ENCODE measurements around the gene PLAAT2. TPM values are rescaled to one million over a fixed set of nuclear protein-coding genes. Genes with fewer than 3 reads are reported as not detected.

PLAAT2 gene
- polyA plus RNA-seq, 3 donors = not detected

DNA sequence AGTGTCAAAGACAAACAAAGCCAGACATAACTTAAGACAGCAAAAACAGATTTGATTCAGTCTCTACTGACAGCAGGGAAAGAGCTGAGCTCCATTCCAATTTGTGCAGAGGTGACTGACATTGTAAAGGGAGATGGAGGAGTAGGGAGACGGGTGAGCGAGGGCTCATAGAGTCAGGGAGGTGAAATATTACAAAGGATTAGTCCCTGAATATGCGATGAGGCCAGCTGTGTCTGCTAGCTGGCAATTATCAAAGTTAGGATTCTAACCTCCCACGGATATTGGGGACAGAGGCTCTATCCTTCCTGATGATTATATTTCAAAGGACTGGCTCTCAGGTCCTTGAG is 8.3 kb downstream of the PLAAT2 start:
- H3K4me3 Mint-ChIP-seq = no peak overlapping the region
- H3K36me3 ChIP-seq (replicated peaks in 1 of 2; ENCODE audit: control insufficient read depth in 1 of 2, insufficient read depth in 2 of 2, low read length in 2 of 2) = no peaks in the 10 kb centered on the region
- no peak overlapping the region for H3K27ac Mint-ChIP-seq
- H3K27ac ChIP-seq (ENCODE audit: low read depth in 1 of 2, low read length in 2 of 2) = no peak overlapping the region
- H3K27me3 ChIP-seq (ENCODE audit: control insufficient read depth in 2 of 2, insufficient read depth in 2 of 2, low read length in 2 of 2) = no peaks in the 10 kb centered on the region
- H3K9me3 ChIP-seq (replicated peaks in 1 of 2; ENCODE audit: control insufficient read depth in 1 of 2, insufficient read depth in 1 of 2, low read length in 2 of 2) = no peaks in the 10 kb centered on the region
- no peaks in the 10 kb centered on the region for H3K79me2 ChIP-seq (ENCODE audit: insufficient read depth, low read length)
- intact Hi-C loops (cut with micrococcal nuclease) = no loop called here
- no peak overlapping the region for H3K9ac ChIP-seq (ENCODE audit: insufficient read depth, low read length, poor library complexity, severe bottlenecking)
- H3K4me1 ChIP-seq (ENCODE audit: control insufficient read depth in 1 of 2, insufficient read depth in 2 of 2, low read length in 2 of 2) = peaks cover 8 to 13% of the 10 kb centered on the region in 2 donors
- no peak overlapping the region for H2AFZ ChIP-seq (ENCODE audit: insufficient read depth, low read depth, low read length, poor library complexity, severe bottlenecking)
- H3K4me1 Mint-ChIP-seq = peaks cover 20% of the 10 kb centered on the region
- 93% methylated on average over 3 of the region's 4 CpGs for WGBS (ENCODE audit: insufficient coverage)
- H4K20me1 ChIP-seq (ENCODE audit: insufficient read depth, low read length) = no peaks in the 10 kb centered on the region
- no peak overlapping the region for H3K4me3 ChIP-seq (replicated peaks in 1 of 3; ENCODE audit: low read depth in 2 of 3, low read length in 3 of 3)
- no peak for TF ChIP-seq CTCF (IDR thresholded peaks at IDR 0.05)
- no peaks in the 10 kb centered on the region for H3K36me3 Mint-ChIP-seq
- no peaks in the 10 kb centered on the region for H3K9me3 Mint-ChIP-seq
- no peak overlapping the region for H3K4me2 ChIP-seq (replicated peaks; ENCODE audit: extremely low read depth, low read length, poor library complexity, severe bottlenecking)
- peaks cover 0 to 11% (median 10%) of the 10 kb centered on the region in 3 donors for H3K27me3 Mint-ChIP-seq (ENCODE audit: low read depth in 3 of 3)
- no peak for DNase-seq

DNA sequence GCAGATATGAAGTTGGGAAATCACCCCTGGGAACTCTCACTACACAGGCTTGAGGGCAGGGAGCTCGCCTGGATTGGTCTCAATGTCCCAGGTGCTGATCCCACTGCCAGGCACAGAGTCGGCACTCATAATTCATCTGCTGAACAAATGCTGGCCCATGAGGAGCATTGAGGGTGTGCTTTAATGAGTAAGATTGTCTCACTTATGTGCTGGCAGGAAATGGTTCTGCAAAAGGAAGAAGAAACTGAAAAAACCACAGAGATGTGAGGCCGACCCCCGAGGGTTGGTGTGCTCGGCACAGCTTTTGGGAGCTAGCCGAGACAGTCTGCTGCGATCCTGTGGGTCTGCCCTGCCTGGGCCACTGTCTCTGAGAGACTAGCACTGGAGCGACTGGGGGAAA is 9.4 kb downstream of the PLAAT2 start:
- peak overlapping the region; percentile 42 for H3K4me2 ChIP-seq (replicated peaks; ENCODE audit: extremely low read depth, low read length, poor library complexity, severe bottlenecking)
- DNase-seq = peak in 2 of 3 donors; percentile 20 to 23
- Mint-ChIP-seq H3K27ac (peak overlapping the region in 5 of 7 donors; percentile 38 to 77 (median 68)), H3K36me3 (no peaks in the 10 kb centered on the region), H3K27me3 (ENCODE audit: low read depth in 3 of 3) (peaks cover 0 to 14% (median 10%) of the 10 kb centered on the region in 3 donors), H3K4me1 (peaks cover 20% of the 10 kb centered on the region), H3K9me3 (no peaks in the 10 kb centered on the region), H3K4me3 (peak overlapping the region; percentile 59 to 80)
- H3K27ac ChIP-seq (ENCODE audit: low read depth in 1 of 2, low read length in 2 of 2) = peak overlapping the region in 1 of 2 donors; percentile 48
- peak overlapping the region in 1 of 3 experiments; percentile 35 for H3K4me3 ChIP-seq (replicated peaks in 1 of 3; ENCODE audit: low read depth in 2 of 3, low read length in 3 of 3)
- no peaks in the 10 kb centered on the region for H3K36me3 ChIP-seq (replicated peaks in 1 of 2; ENCODE audit: control insufficient read depth in 1 of 2, insufficient read depth in 2 of 2, low read length in 2 of 2)
- H3K27me3 ChIP-seq (ENCODE audit: control insufficient read depth in 2 of 2, insufficient read depth in 2 of 2, low read length in 2 of 2) = no peaks in the 10 kb centered on the region
- WGBS (ENCODE audit: insufficient coverage) = 0% methylated on average over 7 of the region's 8 CpGs
- peak overlapping the region; percentile 25 for H3K9ac ChIP-seq (ENCODE audit: insufficient read depth, low read length, poor library complexity, severe bottlenecking)
- intact Hi-C loops (cut with micrococcal nuclease) = no loop called here
- H2AFZ ChIP-seq (ENCODE audit: insufficient read depth, low read depth, low read length, poor library complexity, severe bottlenecking) = peak overlapping the region; percentile 77
- H4K20me1 ChIP-seq (ENCODE audit: insufficient read depth, low read length) = no peaks in the 10 kb centered on the region
- H3K79me2 ChIP-seq (ENCODE audit: insufficient read depth, low read length) = no peaks in the 10 kb centered on the region
- no peaks in the 10 kb centered on the region for H3K9me3 ChIP-seq (replicated peaks in 1 of 2; ENCODE audit: control insufficient read depth in 1 of 2, insufficient read depth in 1 of 2, low read length in 2 of 2)
- H3K4me1 ChIP-seq (ENCODE audit: control insufficient read depth in 1 of 2, insufficient read depth in 2 of 2, low read length in 2 of 2) = peaks cover 8 to 13% of the 10 kb centered on the region in 2 donors
- no peak for TF ChIP-seq CTCF (IDR thresholded peaks at IDR 0.05)

Data from CD14-positive monocyte (primary cell).